ENCODE measurements around the gene MEGF6. TPM values are rescaled to one million over a fixed set of nuclear protein-coding genes. Genes with fewer than 3 reads are reported as not detected.

MEGF6 gene
- total and polyA plus RNA-seq, 9 of the 15 experiments (the other 6 are each of a cell fraction or from before 2014, with no cell fraction given), result 0.03 to 1.7 (median 0.24) TPM; not detected in 3

DNA sequence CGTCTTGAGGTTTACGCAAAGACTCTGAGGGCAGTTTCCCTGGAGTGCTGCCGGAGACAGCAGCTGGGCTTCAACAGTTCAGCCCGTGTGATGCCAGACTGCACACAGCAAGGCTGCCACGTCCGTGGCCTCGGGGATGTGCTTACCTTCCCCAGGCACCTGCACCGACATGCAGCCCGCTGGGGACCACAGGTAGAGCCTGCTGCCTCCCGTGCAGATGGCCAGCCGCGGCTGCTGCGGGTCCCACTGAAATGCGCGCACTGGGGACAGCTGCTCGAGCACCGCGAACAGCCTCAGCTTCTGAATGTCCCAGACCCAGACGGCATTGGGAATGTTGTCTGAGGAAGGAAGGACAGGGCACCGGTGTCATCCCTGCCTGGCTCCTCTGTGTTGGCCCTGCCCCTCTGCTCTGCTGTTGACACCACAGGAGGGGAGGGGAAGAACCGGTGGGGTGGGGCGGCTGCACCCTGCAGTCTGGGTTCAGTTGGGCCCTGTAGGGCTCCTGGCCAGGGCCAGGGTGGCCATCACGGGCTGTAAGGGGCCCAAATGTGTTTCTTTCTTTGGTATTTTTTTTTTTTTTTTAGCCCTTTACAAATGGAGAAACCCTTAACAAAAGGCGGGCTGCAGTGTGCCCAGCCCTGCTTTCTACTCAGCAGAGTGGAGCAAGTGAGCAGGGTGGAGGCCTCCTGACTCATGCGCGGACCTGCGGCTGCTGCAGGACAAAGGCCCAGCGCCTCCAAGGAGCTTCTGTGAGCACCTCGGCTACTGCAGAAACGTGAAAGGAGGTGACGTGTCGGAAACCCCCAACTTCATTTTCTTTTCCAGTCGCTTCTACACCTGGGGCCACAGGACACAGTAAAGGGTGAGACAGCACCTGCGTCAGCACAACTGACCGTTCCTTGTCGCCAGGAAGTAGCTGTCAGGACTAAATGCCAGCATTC lies 20.3 kb upstream of the MEGF6 start:
- no peaks in the 10 kb centered on the region for H3K79me2 ChIP-seq (ENCODE audit: control insufficient read depth, insufficient read depth, low read length)
- POLR2A ChIA-PET, result interaction anchor here (1.0 to 2.9 kb wide), 2 partner anchors 10 to 16 kb away, joined by 4 to 8 read pairs; no protein-coding TSS in a partner anchor
- H3K4me3 ChIP-seq, result no peak overlapping the region
- H3K4me1 ChIP-seq (replicated peaks in 1 of 2; ENCODE audit: control insufficient read depth in 2 of 2, insufficient read depth in 2 of 2, low read length in 2 of 2), result peaks cover 0 to 15% of the 10 kb centered on the region in 2 experiments; a peak in 1 of 5 replicates
- no peaks in the 10 kb centered on the region for H3K9me3 ChIP-seq (replicated peaks; ENCODE audit: control insufficient read depth, insufficient read depth, low read depth, low read length)
- intact Hi-C loops (cut with micrococcal nuclease), result no loop called here
- no peak overlapping the region for H3K4me2 ChIP-seq (ENCODE audit: insufficient read depth, low read length)
- H2AFZ ChIP-seq (ENCODE audit: low read depth, low read length), result no peak overlapping the region
- no peaks in the 10 kb centered on the region for H3K9me1 ChIP-seq (ENCODE audit: control insufficient read depth, insufficient read depth, low read length)
- no peak for FAIRE-seq
- in situ Hi-C loops (cut with MboI), result no loop called here
- DNase-seq (ENCODE audit: extremely low read depth in 1 of 4, low spot score in 3 of 4), result no peak
- H3K36me3 ChIP-seq (ENCODE audit: control insufficient read depth, insufficient read depth, low read length), result peaks cover 60% of the 10 kb centered on the region; the same call in 1 of the 3 replicates
- CTCF ChIA-PET (ENCODE audit: low intra/inter-chr PET ratio), result no interaction called here
- no peaks in the 10 kb centered on the region for H3K27me3 ChIP-seq (ENCODE audit: control insufficient read depth in 2 of 2, insufficient read depth in 2 of 2, low read length in 2 of 2)
- peak overlapping the region in 1 of 2 experiments; percentile 55; a peak in 1 of 4 replicates for H3K9ac ChIP-seq (ENCODE audit: insufficient read depth in 1 of 2, low read depth in 2 of 2, low read length in 2 of 2)
- no TSS peak for BruUV-seq (replicated peaks)
- no peaks in the 10 kb centered on the region for H4K20me1 ChIP-seq (replicated peaks; ENCODE audit: control insufficient read depth, insufficient read depth, low read length)
- TF ChIP-seq POLR2G (IDR thresholded peaks at IDR 0.05; ENCODE audit: low read depth, low read length) (peak; percentile 59; the same call in 1 of the 2 replicates), RBFOX2 (IDR thresholded peaks at IDR 0.05; ENCODE audit: low read depth, low read length) (peak; percentile 26; the same call in 1 of the 2 replicates)
- TF ChIP-seq, protein P1, sequence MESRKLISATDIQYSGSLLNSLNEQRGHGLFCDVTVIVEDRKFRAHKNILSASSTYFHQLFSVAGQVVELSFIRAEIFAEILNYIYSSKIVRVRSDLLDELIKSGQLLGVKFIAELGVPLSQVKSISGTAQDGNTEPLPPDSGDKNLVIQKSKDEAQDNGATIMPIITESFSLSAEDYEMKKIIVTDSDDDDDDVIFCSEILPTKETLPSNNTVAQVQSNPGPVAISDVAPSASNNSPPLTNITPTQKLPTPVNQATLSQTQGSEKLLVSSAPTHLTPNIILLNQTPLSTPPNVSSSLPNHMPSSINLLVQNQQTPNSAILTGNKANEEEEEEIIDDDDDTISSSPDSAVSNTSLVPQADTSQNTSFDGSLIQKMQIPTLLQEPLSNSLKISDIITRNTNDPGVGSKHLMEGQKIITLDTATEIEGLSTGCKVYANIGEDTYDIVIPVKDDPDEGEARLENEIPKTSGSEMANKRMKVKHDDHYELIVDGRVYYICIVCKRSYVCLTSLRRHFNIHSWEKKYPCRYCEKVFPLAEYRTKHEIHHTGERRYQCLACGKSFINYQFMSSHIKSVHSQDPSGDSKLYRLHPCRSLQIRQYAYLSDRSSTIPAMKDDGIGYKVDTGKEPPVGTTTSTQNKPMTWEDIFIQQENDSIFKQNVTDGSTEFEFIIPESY (CRISPR knock-in tag; IDR thresholded peaks at IDR 0.05), result peak; percentile 33
- TF ChIP-seq, protein P2, sequence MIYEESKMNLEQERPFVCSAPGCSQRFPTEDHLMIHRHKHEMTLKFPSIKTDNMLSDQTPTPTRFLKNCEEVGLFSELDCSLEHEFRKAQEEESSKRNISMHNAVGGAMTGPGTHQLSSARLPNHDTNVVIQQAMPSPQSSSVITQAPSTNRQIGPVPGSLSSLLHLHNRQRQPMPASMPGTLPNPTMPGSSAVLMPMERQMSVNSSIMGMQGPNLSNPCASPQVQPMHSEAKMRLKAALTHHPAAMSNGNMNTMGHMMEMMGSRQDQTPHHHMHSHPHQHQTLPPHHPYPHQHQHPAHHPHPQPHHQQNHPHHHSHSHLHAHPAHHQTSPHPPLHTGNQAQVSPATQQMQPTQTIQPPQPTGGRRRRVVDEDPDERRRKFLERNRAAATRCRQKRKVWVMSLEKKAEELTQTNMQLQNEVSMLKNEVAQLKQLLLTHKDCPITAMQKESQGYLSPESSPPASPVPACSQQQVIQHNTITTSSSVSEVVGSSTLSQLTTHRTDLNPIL (CRISPR knock-in tag; IDR thresholded peaks at IDR 0.05), result no peak
- peak; percentile 30; the same call in 1 of the 3 replicates for ATAC-seq
- no peak overlapping the region for H3K27ac ChIP-seq (ENCODE audit: extremely low read depth, low read depth, low read length)
- 78% methylated on average over 31 of the region's 36 CpGs for WGBS (ENCODE audit: insufficient coverage, low coverage, missing lambda C conversion rate)

Data from K562 (cell line).